Loucy (cell line): Measurements from ENCODE around the gene COG3.
A peak's percentile ranks its signal among the peaks of the same experiment; 100 is the strongest.

Source experiments
- H2AFZ ChIP-seq: fragments of 200-600 bp; sonication (generic); 2 replicates; pipeline ENCODE4 v1.6.0; 2016; ENCODE audit warnings: antibody characterized with exemption, mild to moderate bottlenecking, low read length, moderate library complexity
- H3F3A ChIP-seq: fragments of 200-600 bp; 2 replicates; pipeline ENCODE4 v1.6.0; 2016; ENCODE audit warnings: antibody characterized with exemption, low read depth, mild to moderate bottlenecking
- H3K27me3 ChIP-seq: fragments of 200-600 bp; sonication (generic); 2 replicates; pipeline ENCODE4 v1.6.1; 2014; ENCODE audit warnings: low read length, mild to moderate bottlenecking; ENCODE audit not compliant: insufficient read depth, poor library complexity, severe bottlenecking
- H3K36me3 ChIP-seq: fragments of 200-600 bp; sonication (generic); 2 replicates; pipeline ENCODE4 v1.6.1; 2016; ENCODE audit warnings: low read length; ENCODE audit not compliant: insufficient read depth
- H3K4me1 ChIP-seq: fragments of 200-600 bp; sonication (generic); 2 replicates; pipeline ENCODE4 v1.5.1; 2014; ENCODE audit warnings: low read length, mild to moderate bottlenecking; ENCODE audit not compliant: insufficient read depth, poor library complexity, severe bottlenecking
- H3K4me2 ChIP-seq: fragments of 200-600 bp; sonication (generic); 2 replicates; pipeline ENCODE4 v1.6.0; 2014; ENCODE audit warnings: antibody characterized with exemption, low read length, low read depth, mild to moderate bottlenecking; ENCODE audit not compliant: poor library complexity, severe bottlenecking
- H3K4me3 ChIP-seq: fragments of 200-600 bp; sonication (generic); 2 replicates; pipeline ENCODE4 v1.5.1; 2014; ENCODE audit warnings: low read length, mild to moderate bottlenecking, mixed read lengths; ENCODE audit not compliant: poor library complexity, severe bottlenecking
- H3K79me2 ChIP-seq: fragments of 200-600 bp; sonication (generic); 2 replicates; pipeline ENCODE4 v1.6.1; 2014; ENCODE audit warnings: low read length; ENCODE audit not compliant: insufficient read depth
- H3K9ac ChIP-seq: fragments of 200-600 bp; sonication (generic); 2 replicates; pipeline ENCODE4 v1.6.0; 2014; ENCODE audit warnings: mild to moderate bottlenecking, low read depth, low read length, moderate library complexity; ENCODE audit not compliant: poor library complexity, severe bottlenecking
- H3K9me2 ChIP-seq: fragments of 200-600 bp; sonication (generic); replicated peaks from 2 replicates; pipeline ENCODE4 v1.6.1; 2016; ENCODE audit warnings: low read depth, low read length, mixed read lengths
- H3K9me3 ChIP-seq: fragments of 200-600 bp; sonication (generic); 2 replicates; pipeline ENCODE4 v1.6.1; 2014; ENCODE audit warnings: mild to moderate bottlenecking, antibody characterized with exemption, low read length, low read depth; ENCODE audit not compliant: insufficient read depth
- H4K20me1 ChIP-seq: fragments of 200-600 bp; sonication (generic); 2 replicates; pipeline ENCODE4 v1.6.0; 2014; ENCODE audit warnings: antibody characterized with exemption, low read length, mild to moderate bottlenecking; ENCODE audit not compliant: insufficient read depth, poor library complexity, severe bottlenecking
- CTCF ChIP-seq: fragments of 200-600 bp; sonication (generic); conservative IDR thresholded peaks from 2 replicates; pipeline ENCODE4 v1.5.1; 2014; ENCODE audit warnings: mild to moderate bottlenecking, antibody characterized with exemption, low read length
- EZH2phosphoT487 ChIP-seq: fragments of 200-600 bp; IDR thresholded peaks from 2 replicates; pipeline ENCODE4 v1.6.1; 2018; ENCODE audit warnings: antibody characterized with exemption, mild to moderate bottlenecking, moderate library complexity, borderline replicate concordance

Gene COG3

GRCh38 chr13:45464687-45465453, at the start of gene COG3:
TSS of gene COG3 (plus strand) at chr13:45464939. CDS start at chr13:45465037, 98 bp downstream.
- H3K9ac ChIP-seq: peak within 1 kb of the TSS; percentile 79
- no peaks in the 10 kb centered on the region for H3K27me3 ChIP-seq
- H3F3A ChIP-seq: 0 out of 2 replicates have a peak, but pooled peaks cover 3% of the 10 kb centered on the region
- H3K9me2 ChIP-seq: no peaks in the 10 kb centered on the region
- H2AFZ ChIP-seq: peak within 1 kb of the TSS; percentile 89
- H4K20me1 ChIP-seq: peaks cover 42% of the 10 kb centered on the region
- H3K4me2 ChIP-seq: peak within 1 kb of the TSS; percentile 95
- no peaks in the 10 kb centered on the region for H3K9me3 ChIP-seq
- peak within 1 kb of the TSS; percentile 84 for H3K4me3 ChIP-seq
- H3K79me2 ChIP-seq: peaks cover 55% of the 10 kb centered on the region
- H3K36me3 ChIP-seq: no peaks in the 10 kb centered on the region
- H3K4me1 ChIP-seq: peaks cover 40% of the 10 kb centered on the region
- no peak; the same call in none of the 2 replicates for TF ChIP-seq CTCF
- TF ChIP-seq EZH2phosphoT487: no peak

- TF ChIP-seq EZH2phosphoT487: no peak
- no peak for TF ChIP-seq CTCF
- Histone ChIP-seq H3K4me3 (no peak overlapping the region), H2AFZ (no peak overlapping the region), H3K9me2 (no peaks in the 10 kb centered on the region), H4K20me1 (no peaks in the 10 kb centered on the region), H3K27me3 (no peaks in the 10 kb centered on the region), H3K79me2 (no peaks in the 10 kb centered on the region), H3K36me3 (no peaks in the 10 kb centered on the region), H3K4me1 (peaks cover 12% of the 10 kb centered on the region), H3K9me3 (no peaks in the 10 kb centered on the region), H3K4me2 (peak overlapping the region; percentile 32), H3F3A (no peaks in the 10 kb centered on the region), H3K9ac (no peak overlapping the region)
Measured at GRCh38 chr13:45415112-45415511, 49.6 kb upstream of the COG3 start.

- H4K20me1 ChIP-seq: no peaks in the 10 kb centered on the region
- no peaks in the 10 kb centered on the region for H3K27me3 ChIP-seq
- no peaks in the 10 kb centered on the region for H3K79me2 ChIP-seq
- no peaks in the 10 kb centered on the region for H3K9me3 ChIP-seq
- H3K9me2 ChIP-seq: no peaks in the 10 kb centered on the region
- H3K4me3 ChIP-seq: peak overlapping the region; percentile 83
- H3K36me3 ChIP-seq: no peaks in the 10 kb centered on the region
- H3K4me2 ChIP-seq: peak overlapping the region; percentile 82
- H3K4me1 ChIP-seq: peaks cover 12% of the 10 kb centered on the region
- TF ChIP-seq EZH2phosphoT487 (no peak), CTCF (no peak)
- 0 out of 2 replicates have a peak overlapping the region, but pooled peaks have one; percentile 96 for H2AFZ ChIP-seq
- H3F3A ChIP-seq: no peaks in the 10 kb centered on the region; the same call in 1 of the 2 replicates
- H3K9ac ChIP-seq: peak overlapping the region; percentile 64
Measured at GRCh38 chr13:45416516-45417128, 48.1 kb upstream of the COG3 start.
